Prostate gland (tissue), 2 donors: ENCODE measurements around the gene OR52K1.

Experiments used
- POLR2A ChIP-seq: fragments of 450-650 bp; IDR thresholded peaks from one replicate; pipeline ENCODE4 v1.6.1; 2016; ENCODE audit warnings: antibody characterized with exemption, mild to moderate bottlenecking
- POLR2AphosphoS5 ChIP-seq: sonication (generic); formaldehyde crosslinking; IDR thresholded peaks from one replicate; pipeline ENCODE4 v1.6.1; 2017; ENCODE audit warnings: antibody characterized with exemption
- TF ChIP-seq, protein P1 (sequence below), 4 experiments: fragments of 200-600 bp in 2 of 4; fragments of 450-650 bp in 2 of 4; sonication (generic) in 2 of 4; IDR thresholded peaks; 1 replicate in 3 of 4; 2 replicates in 1 of 4; pipeline ENCODE4 v1.5.1; 2016 to 2019; ENCODE audit warnings: antibody characterized with exemption in 4 of 4, mild to moderate bottlenecking in 2 of 4, moderate library complexity in 2 of 4

DNA sequence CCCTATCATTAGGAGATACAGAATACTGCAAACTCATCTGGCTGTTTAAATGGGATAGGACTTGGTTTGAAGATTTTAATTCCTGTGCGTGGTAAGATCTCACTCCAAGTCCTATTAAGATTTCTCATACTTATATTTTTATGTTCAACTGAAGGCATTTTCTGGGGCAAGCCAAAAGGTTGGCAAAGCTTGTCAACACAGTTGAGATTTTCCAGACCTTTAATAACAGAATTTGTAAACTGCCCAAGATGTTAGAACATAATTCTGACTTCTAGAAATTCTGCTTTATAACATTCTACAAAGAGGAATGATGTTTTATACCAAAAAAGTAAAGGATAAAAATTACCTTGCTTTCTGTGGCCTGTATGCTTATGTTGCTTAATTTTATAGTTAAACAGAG, 31.8 kb downstream of the OR52K1 start:
- TF ChIP-seq, protein P1, sequence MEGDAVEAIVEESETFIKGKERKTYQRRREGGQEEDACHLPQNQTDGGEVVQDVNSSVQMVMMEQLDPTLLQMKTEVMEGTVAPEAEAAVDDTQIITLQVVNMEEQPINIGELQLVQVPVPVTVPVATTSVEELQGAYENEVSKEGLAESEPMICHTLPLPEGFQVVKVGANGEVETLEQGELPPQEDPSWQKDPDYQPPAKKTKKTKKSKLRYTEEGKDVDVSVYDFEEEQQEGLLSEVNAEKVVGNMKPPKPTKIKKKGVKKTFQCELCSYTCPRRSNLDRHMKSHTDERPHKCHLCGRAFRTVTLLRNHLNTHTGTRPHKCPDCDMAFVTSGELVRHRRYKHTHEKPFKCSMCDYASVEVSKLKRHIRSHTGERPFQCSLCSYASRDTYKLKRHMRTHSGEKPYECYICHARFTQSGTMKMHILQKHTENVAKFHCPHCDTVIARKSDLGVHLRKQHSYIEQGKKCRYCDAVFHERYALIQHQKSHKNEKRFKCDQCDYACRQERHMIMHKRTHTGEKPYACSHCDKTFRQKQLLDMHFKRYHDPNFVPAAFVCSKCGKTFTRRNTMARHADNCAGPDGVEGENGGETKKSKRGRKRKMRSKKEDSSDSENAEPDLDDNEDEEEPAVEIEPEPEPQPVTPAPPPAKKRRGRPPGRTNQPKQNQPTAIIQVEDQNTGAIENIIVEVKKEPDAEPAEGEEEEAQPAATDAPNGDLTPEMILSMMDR (IDR thresholded peaks at IDR 0.05) = no peak
- TF ChIP-seq POLR2AphosphoS5 (no peak), POLR2A (no peak)
